HG03378 (cell line): ENCODE data around the gene WIZ.

Experiments used
- ATAC-seq: cut with Tn5 transposase; IDR thresholded peaks from one replicate; pipeline ENCODE4 v1.9.1; 2021; ENCODE audit warnings: mild to moderate bottlenecking, moderate library complexity; ENCODE audit not compliant: unreplicated experiment

The WIZ gene

GRCh38 chr19:15431396-15432017 is 18.2 kb downstream of the WIZ start:
- no peak for ATAC-seq

GRCh38 chr19:15430526-15431120 is 19.1 kb downstream of the WIZ start:
- no peak for ATAC-seq

DNA sequence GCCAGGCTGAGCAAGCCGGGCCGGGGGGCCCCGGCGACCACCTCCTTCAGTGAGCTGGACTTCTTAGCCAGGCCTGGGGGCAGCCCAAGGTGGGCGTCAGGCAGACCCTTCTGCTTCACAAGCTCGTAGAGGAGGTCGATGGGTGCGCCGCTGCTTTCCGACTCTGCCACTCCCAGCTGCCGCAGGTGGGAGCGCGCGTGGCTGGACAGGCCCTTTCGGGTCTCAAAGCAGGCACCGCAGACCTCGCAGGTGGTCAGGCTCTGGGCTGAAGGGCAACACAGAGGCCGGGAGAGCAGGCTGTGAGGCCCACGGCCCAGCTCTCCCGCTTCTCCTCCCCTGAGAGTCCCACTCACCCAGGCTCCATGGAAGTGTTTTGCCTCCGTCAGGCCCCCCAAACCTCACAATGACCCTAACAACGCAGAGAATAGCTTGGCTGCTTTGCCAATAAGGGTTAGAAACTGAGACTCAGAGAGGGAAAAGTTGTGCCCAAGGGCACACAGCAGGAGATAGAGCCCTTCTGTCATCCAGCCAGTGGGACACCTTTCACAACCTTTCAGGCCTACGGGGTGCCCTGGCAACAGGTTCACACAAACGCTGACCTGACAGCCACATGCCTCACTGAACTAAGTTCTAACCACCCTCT is 19.8 kb downstream of the WIZ start:
- no peak for ATAC-seq

- no peak for ATAC-seq
Observed at GRCh38 chr19:15428956-15429824, 20.6 kb downstream of the WIZ start.

GRCh38 chr19:15427991-15428471 is 21.7 kb downstream of the WIZ start:
- no peak for ATAC-seq

- no peak for ATAC-seq
Observed at GRCh38 chr19:15427350-15427700, 22.4 kb downstream of the WIZ start.

- no peak for ATAC-seq
Observed at GRCh38 chr19:15426485-15427349, 23.0 kb downstream of the WIZ start.

GRCh38 chr19:15425321-15425950 is 24.3 kb downstream of the WIZ start:
- ATAC-seq: no peak

- no peak for ATAC-seq
Observed at GRCh38 chr19:15424692-15425272, 25.0 kb downstream of the WIZ start.

DNA sequence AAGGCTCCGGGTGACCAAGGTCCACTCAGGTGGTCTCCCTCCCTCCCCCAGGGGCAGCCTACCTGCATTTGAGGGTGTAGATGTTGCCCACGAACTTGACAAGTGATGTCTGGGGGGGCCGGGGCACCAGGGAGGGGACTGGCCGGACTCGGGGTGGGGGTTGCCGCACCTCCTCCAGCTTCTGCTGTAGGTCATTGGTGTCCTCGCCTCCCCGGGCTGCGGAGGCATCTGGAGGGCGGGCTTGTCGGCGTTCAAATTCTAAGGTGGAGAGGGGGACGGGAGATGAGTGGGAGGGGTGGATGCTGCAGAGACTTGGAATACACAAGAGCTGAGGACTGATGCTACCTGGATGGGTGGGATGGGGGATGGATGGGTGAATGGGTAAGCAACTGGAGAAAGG is 25.6 kb downstream of the WIZ start:
- ATAC-seq: no peak

DNA sequence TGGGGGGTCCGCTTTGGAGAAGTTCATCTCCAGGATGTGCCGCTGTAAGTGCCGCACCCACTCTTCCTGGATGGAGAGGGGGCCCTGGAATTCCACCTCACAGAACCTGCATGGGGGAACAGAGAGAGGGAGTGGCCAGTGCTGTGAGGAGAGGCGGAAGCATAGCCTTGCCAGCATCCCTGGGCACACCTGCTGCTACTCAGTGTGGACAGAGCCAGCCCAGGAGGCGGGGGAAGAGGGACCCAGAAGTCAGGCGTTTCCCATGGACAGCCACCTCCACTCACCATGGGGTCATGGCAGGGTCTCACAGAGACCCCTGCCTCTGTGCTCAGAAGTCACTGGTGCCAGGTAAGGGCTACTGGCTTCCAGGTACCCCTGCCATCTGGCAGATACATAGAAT is 26.6 kb downstream of the WIZ start:
- no peak for ATAC-seq

DNA sequence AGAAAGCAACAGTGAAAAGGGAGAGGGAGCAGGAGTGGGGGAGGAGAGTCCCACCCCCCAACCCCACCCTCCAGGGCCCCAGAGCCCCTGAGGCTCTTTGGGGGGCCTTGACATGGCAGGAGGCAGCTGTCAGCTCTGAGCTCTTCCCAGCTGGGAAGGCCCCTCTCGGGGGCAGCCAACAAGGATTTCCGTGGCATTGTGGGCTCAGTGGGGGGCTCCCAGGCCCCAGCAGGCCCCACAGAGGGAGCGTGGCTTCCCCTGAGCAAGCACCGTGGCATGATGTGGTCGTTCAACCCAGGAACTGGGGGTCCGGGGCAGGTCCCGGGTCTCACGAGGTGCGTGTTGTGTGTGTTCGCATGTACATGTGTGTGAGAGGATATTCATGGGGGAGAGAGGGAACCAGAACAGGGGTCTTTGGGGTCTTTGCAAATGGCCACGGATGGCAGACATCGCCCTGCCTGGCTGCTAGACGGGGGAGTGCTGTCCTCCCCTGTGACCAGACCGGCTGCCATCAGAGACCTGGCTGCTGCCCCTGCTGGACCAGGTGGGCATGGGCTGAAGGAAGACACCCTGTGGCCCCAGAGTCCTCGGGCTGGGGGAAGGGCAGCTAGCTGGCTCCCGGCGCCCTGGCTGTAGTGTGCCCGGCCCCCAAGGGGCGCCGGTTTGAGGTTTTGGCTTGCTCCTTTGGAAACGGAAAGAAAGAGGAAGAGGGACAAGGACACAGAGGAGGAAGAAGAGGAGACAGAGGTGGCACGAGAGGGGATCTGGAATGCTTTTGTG is 27.3 kb downstream of the WIZ start:
- no peak for ATAC-seq

DNA sequence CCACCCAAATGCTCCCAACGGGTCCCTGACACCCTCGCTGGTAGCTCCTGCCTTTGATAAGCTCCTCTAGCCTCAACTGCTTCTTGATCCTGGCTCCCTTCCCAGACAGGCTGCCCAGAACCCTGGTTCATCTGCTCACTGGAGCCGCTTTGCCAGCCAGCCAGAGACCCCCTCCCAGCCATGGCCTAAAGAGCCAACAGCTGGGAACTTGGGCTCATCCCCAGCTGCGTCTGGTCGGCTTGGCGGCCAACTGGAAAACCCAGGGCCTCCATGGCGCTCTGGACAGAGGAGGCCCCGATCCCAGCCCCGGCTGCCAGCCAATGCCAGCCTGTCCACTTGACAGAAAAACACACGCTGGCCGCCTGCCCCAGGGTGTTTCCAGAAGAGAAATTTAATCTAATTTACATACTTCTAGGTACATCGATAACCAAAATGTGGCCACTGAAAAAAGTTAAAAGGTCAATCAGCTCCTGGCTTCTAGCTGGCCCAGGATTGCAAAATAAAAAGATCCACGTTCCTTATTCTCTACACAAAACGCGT is 28.0 kb downstream of the WIZ start:
- no peak for ATAC-seq

GRCh38 chr19:15421136-15421695 is 28.5 kb downstream of the WIZ start:
- ATAC-seq: no peak

GRCh38 chr19:15419413-15420025 is 30.2 kb downstream of the WIZ start:
- ATAC-seq: peak; percentile 1

- peak; percentile 92 for ATAC-seq
Observed at GRCh38 chr19:15418579-15419412, 31.0 kb downstream of the WIZ start, which contains the start of gene AKAP8L. AKAP8L (minus strand) TSS chr19:15418988; CDS start chr19:15418923, 65 bp downstream.

DNA sequence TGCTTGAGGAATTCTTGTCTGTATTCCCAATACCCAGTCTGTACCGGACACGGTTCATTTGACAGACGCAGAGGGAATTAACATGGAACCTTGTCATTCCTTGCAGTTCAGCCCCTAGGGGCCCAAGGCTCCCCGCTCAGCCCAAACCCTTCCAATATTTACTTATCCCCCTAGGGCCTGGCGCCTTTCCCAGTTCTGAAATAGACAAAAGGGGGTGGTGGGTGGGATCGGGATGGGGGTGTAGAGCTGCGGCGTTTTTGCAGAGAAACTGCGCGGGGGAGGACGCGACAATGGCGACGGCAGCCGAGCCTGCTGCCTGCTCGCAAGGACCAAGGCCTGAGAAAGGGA is 31.6 kb downstream of the WIZ start:
- no peak for ATAC-seq
